GM19035 (cell line): ENCODE results near the gene KLHL13.
"Not testable (repeated sequence)": the region's sequence is repeated elsewhere in the genome, so short reads cannot be mapped to it uniquely, and the experiment has no call there.

Experiments
- ATAC-seq: cut with Tn5 transposase; IDR thresholded peaks from one replicate; pipeline ENCODE4 v1.9.1; 2021; ENCODE audit not compliant: unreplicated experiment

KLHL13 gene, protein sequence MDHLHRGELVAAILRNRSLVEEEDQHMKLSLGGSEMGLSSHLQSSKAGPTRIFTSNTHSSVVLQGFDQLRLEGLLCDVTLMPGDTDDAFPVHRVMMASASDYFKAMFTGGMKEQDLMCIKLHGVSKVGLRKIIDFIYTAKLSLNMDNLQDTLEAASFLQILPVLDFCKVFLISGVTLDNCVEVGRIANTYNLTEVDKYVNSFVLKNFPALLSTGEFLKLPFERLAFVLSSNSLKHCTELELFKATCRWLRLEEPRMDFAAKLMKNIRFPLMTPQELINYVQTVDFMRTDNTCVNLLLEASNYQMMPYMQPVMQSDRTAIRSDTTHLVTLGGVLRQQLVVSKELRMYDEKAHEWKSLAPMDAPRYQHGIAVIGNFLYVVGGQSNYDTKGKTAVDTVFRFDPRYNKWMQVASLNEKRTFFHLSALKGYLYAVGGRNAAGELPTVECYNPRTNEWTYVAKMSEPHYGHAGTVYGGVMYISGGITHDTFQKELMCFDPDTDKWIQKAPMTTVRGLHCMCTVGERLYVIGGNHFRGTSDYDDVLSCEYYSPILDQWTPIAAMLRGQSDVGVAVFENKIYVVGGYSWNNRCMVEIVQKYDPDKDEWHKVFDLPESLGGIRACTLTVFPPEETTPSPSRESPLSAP

DNA sequence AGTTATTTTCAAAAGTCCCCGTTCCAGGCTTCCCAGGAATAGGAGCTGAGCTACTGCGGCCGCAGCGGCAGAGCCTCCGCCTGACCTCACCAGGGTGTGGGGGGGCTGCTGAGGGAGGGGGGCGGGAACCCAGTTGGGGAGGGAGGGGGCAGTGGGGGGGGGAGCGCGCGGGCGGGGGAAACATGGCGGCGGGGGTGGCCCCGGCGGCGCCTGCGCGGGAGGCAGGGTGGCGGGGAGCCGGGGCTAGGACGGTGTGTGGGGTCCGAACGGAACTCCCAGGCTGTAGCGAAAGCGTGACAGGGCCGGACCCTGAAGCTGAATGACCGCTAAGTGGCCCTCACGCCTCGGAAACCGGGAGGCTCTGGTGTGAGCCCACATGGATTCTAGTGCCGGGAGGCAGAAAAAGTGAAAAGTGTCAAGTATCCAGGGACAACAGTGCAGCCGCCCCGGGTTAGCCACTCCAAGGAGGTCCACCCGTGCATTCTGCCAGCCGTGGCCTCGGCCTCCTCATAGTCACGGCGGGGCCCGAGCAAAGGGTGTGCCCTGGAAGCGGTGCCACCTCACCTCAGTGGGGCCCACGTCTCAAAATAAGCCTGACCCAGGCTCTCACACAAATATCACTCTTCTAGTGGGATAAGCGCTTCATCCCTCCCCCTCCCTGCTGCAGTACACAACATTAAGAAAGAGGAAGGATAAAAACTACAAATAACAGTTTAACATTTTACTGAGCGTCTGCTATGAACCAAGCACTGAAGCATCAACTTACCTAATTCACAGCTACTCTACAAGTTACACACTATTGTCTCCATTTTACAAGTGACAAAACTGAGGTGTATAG lies at the start of gene KLHL13:
KLHL13 (minus strand) TSS at position 98 of the 838 bp plus-strand sequence. CDS start 88,337 bp downstream, outside the sequence.
- no peak for ATAC-seq

DNA sequence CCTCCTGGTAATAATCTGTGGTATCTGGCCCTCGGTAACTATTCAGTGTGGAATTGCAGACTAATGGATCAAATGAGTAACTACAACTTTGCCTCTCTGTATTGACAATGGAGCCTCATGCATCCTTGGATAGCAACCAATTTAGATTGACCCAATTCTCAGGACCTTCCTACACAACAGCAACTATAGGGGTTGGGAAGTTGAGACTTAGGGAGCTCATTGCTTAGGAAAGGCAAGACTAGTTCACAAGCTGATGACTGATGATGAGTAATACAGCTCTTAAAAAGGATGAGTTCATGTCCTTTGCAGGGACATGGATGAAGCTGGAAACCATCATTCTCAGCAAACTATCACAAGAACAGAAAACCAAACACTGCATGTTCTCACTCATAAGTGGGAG lies 47.5 kb upstream of the KLHL13 start:
- no peak for ATAC-seq

DNA sequence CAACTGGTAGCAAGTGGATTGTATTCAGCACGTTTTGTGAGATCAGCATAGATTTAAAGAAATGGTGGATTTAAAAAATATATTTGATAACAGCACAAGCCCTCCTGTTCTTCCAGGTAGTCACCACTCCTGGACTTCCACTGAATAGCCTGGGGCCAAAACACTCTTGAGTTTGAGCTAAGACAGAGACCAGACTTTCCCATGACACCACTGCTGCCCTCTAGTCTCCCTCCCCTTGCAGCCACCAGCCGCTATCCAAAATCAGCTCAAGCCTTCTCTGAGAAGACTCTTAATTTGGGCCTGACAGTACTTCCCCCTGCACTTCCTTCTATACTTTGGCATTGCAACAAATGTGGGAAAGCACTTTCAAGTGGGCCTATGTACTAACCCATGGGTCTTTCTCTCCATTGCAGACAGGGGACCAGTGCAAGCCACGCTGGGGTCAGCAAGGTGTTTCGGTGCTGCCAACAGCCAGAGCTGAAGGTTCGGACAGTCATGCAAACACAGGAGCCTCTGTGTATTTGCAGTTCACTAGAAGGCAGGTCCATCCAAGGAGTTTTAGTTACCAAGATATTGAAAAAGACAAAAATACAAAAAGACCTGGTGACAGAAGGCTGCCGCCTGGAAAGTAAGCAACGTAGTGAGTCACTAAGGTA lies 40.5 kb upstream of the KLHL13 start:
- no peak for ATAC-seq

DNA sequence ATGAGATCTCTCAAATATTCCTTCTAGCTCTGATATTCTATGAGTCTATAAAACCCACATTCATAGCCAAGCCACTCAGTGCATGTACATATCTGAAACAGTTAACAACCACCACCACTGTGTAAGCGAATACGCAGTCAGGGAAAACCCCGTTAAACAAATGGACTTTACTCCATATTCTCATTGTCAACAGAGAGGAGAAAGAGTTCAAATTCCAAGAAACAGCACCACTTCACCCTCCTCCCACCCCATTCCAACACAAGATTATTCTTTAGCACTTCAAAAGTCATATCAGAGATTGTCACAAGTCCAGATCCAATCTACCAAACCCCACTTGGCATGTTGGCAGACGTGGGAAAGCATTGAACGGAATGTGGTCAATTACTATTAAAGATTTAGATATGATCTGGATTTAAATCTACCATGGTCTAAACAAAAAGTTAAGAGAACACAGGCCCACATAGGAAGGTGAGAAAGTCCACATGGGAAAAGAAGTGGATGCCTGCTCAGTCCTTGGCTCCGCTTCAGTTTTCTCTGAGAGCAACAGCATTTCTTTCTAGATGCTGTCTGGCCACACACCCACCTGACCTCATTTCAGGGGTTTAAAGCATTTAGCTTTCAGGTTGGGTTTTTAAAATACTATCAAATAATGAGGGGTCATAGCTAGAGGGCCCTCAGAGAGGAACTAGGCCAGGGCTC lies 39.8 kb upstream of the KLHL13 start:
- no peak for ATAC-seq

DNA sequence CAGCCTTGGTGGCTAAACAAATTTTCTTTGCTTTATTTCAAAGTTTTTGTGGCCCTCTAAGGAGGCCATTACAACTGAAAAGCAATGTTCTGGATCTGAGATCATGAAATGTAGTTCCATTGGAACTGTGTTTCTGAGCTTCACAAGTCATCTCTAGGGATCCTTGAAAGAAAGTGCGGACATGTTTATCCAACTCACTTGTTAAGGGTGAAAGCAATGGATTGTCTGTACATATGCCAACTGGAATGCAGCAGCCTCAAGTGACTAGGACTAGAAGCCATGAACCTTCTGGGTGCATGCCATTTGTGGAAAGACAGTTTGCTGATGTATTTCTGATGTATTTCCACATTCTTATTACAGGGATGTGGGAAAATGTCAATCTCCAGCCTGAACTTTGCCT lies 36.7 kb upstream of the KLHL13 start:
- ATAC-seq: no peak

DNA sequence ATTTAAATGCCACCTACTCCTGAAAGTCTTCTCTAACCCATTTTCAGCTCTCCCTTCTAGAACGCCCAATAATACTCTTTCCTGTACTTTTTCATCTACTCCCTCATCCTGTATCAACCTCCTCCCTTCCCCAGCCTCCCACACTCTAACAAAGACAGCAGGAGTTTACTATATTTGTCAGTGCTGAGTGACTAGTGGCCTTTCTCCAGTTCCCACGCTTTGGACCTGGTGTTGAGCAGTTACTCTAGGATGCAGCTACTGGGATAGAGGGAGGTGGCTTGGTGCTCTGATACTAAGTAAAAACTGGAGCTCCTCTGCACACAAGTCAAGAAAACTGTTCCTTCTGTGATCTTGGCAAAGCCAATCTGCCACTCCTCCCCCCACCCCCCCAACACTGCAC lies 36.1 kb upstream of the KLHL13 start:
- ATAC-seq: no peak

DNA sequence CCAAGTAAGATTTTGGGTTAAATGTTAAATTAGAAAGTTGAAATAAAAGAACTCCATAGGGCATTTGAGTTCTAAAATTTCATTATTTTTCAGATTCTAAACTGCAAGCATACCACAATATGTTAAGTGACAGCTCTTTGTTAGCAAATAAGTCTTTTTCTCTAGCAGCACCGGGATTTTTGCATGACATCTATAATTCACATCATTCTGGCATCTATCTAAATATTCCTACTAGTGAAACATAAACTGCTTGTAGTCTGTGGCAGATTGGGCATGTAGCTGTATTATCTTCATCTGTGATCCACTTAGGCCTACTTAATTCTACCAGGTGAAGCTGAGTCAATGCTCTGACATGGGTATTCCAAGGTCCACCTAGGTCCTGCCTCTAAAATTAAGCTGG lies 32.1 kb upstream of the KLHL13 start:
- no peak for ATAC-seq

DNA sequence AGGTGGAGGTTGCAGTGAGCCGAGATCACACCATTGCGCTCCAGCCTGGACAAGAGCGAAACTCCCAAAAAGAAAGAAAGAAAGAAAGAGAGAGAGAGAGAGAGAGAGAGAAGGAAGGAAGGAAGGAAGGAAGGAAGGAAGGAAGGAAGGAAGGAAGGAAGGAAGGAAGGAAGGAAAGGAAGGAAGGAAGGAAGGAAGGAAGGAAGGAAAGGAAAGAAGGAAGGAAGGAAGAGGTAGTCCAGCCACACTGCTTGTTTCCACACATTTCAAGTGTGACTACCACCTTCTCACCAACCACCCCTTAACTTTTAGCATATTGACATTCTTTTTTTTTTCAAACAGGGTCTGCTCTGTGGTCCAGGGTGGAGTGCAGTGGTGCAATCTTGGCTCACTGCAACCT lies 31.2 kb upstream of the KLHL13 start:
- ATAC-seq: not testable (repeated sequence)

DNA sequence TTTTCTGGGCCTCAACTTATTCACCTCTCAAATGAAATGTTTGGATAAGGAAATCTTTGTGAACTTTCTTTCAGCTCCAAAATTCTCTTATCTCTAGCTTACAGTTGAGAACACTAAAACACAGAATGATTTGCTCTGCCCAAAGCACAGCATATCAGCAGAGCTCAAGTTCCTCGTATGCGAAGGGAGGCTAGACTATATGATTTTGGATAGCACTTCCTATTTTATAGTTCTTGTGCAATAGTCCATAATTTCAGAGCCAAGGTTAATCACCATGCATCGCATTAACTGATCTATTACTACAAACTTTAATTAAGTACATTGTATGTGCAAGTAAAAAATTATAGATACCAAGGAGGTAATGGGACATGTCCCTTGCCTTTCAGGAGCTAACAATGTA lies 27.0 kb upstream of the KLHL13 start:
- no peak for ATAC-seq

DNA sequence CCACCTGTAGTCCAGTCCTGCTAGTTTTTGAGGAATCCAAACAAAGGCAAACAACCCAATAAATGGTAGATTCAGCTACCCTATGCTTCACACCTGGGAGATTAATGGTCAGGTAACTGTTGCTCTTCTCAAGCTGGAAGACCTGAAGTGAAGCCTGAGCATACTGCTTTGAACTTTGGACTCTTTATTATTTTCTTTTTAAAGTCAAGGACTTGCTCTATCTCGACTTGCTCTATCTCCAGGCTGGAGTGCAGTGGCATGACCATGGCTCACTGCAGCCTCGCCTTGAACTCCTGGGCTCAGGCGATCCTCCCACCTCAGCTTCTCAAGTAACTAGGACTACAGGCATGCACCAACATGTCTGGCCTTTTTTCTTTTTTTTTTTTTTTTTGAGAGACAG lies 14.7 kb upstream of the KLHL13 start:
- ATAC-seq: no peak

DNA sequence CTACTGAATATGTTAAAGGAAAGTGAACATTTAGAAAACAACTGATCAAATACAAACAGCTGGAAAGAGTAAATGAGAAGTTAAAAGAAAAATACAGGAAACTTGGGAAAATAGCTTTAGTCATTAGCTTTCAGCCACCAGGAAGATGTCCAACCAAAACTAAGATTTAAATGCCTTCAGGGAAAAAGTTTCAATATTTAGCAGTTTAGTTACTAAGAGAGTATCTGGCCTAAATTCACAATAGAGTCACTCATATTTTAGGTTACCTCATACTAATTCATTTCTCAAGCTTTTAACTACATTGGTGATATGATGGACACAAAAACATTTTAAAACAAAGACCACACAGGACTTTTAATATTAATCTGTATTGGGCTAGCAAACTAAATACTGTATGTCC lies 13.1 kb upstream of the KLHL13 start:
- ATAC-seq: no peak

DNA sequence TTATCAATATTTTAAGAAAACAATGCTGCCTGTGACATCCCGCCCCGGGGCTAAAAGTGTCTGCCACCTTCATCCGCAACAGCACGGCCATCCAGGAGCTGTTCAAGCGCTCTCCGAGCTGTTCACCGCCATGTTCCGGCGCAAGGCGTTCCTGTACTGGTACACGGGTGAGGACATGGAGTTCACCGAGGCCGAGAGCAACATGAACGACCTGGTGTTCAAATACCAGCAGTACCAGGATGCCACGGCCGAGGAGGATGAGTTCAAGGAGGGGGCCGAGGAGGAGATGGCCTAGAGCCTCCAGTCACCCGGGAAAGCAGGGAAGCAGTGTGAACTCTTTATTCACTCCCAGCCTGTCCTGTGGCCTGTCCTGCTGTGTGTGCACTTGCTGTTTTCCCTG lies 12.1 kb upstream of the KLHL13 start:
- ATAC-seq: no peak

DNA sequence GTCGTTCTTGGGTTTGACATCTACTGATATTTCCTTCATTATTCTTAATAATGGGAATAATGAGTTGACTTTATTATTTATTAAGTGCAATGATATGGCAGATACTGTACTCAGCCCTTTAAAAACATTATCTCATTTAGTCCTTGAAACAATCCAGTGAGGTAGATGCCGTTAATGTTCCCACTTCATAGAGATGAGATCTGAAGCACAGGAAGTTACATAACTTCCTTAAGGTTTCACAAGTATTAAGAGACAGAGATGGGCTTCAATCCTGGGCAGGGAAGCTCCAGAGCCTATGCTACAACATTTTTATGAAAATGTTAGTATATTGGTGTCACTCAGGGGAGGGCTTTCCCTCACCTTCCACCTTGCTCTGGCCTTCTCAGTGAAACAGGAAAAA lies 9.7 kb upstream of the KLHL13 start:
- ATAC-seq: no peak

DNA sequence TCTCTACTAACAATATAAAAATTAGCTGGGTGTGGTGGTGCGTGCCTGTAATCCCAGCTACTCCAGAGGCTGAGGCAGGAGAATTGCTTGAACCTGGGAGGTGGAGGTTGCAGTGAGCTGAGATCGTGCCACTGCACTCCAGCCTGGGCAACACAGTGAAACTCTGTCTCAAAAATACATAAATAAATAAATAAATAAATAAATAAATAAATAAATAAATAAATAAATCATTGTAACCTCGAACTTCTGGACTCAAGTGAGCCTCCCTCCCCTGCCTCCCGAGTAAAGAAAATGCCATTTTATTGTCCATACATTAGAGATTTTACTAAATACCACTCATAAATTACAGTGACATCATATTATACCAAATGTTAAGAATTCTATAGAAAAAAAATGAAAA lies 7.6 kb upstream of the KLHL13 start:
- not testable (repeated sequence) for ATAC-seq

DNA sequence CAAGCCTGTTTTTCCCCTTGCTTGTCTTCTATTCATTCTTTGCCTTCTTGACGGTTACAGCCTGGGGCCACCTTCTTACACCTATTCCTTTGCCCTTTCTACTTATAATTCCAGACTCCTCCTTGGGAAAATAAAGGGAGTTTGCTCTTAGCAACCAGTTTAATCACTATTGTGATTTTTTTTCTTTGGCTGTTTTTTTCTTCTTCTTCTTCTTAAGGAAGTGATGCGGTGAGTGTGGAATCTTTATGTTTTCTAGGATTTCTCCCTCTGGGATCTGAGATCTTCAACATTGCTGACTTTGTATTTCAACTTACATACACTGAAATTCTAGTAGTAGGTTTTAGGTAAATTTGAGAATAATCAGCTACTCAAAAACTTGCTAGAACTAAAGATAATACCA lies 1.1 kb upstream of the KLHL13 start:
- ATAC-seq: no peak

DNA sequence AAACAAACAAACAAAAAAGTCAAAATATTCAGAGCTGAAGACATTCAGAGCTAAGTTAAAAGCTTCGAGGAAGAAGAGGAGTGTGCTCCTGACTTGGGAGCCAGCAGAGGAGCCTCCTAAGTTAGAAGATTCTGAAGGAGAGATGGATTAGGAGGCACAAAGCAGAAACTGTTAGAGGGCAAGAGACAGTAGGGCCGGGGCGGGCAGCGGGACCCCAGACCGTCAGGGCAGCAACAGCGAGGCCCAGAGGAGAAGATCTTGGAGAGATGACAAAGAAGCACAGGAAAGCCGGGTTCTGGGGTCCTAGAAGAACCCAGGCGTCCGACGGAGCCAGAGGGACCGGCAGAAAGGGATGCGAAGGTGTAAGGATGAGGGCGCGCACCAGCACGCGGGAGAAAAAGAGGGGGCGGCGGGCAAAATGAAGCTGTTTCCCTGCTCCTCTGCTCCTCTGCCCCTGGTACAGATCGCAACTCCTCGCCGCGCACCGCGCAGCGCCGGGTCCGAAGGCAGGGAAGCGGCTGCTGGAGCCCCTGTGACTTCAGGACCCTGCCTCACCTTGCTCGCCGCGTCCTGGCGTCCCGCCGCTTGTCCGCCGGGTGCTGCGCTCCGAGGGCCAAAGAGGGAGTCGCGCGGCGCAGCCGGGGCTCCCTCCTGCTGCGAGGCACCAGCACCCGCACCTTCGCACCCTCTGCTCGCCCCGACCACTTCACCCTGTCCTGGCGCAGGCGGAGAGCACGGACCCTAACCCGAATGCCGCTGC lies 477 bp downstream of the KLHL13 start:
- no peak for ATAC-seq

DNA sequence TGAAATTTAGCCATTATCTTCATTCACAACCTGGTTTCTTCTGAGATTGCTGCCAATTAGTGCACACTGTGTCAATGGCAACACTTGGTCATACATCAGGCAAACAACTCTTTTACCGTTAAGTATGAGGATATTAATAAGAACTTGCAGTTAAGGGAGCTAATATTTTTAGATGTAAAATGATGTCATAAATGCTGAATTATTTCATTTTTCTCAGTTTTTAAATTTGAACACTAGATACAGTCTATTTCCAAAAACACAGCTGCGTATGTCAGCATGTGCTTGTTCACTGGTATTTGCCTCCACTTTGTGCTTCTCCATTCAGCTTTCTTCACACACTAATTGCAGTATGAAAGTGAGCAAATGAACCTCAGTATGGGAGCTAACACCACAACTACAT lies 1.6 kb downstream of the KLHL13 start:
- ATAC-seq: no peak

DNA sequence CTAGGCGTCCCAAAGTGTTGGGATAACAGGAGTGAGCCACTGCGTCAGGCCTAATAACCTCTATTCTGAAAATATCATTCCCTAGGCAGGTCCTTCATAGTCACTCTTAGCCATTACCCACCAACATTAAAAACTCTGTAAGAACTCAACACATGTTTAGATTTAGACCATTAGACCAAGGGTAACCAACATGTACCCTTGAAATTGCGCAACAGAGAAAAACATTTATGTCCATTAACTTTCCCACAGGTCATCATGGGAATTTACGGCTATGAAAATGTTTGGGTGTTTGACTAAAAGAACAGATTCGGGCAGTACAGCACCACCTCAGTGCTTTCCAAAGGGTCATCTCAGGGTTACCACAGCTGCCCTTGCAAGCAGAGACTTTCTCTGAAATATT lies 7.5 kb downstream of the KLHL13 start:
- ATAC-seq: no peak

DNA sequence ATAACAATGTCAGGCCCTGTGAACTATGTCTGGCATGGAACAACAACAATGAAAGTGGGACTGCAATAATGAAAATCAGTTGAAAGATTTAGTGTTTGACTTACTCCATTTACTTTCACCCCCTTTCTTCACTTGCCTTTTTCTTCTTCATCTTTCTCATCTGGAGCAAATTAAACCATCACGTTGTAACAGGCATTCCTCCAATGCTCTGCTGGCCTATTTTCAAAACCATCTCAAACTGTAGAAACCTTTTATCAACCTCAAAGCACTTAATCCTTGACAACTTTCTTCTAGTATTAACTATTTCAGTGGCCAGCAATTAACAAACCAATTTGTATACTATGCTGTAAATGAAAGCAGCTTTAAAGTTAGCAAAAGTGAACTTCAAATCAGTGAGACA lies 8.3 kb downstream of the KLHL13 start:
- no peak for ATAC-seq

DNA sequence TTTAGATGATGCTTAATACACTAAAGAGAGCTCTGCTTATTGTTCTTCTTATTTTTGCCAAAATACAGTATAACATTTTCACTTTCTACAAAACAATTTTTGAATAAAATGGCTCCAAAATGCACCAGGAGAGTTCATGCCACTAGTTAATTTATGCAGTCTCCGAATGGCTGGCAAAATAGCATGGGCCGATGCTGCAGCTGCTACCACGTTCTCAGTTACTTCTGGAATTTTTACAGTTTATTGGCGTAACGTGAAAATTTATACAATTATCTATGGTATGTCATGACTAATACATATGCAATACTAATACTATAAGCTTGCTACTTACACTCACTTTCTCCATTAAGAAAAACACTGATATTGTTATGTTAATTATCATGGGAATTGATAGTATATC lies 16.5 kb downstream of the KLHL13 start:
- ATAC-seq: no peak
